Gastroesophageal sphincter (tissue), 4 donors: ENCODE measurements around the gene VWA5B2. TPM values are rescaled to one million over a fixed set of nuclear protein-coding genes. Genes with fewer than 3 reads are reported as not detected.

Experiments used
- ATAC-seq: fragments of 150-250 bp; one replicate; pipeline ENCODE4 v1.9.1; 2016; ENCODE audit warnings: mild to moderate bottlenecking, moderate library complexity
- H3K27ac ChIP-seq, 4 donors: fragments of 200-600 bp; sonication (generic) in 3 of 4; 1 replicate in 3 of 4; 2 replicates in 1 of 4; pipeline ENCODE4 v1.5.1; 2016 to 2019
- H3K27me3 ChIP-seq: fragments of 200-600 bp; sonication (generic); one replicate; pipeline ENCODE4 v1.5.1; 2019
- H3K36me3 ChIP-seq, 2 donors: fragments of 200-600 bp; sonication (generic); one replicate each; pipeline ENCODE4 v1.5.1; 2019; ENCODE audit warnings: control low read depth in 1 of 2
- H3K4me1 ChIP-seq, 3 donors: fragments of 200-600 bp; sonication (generic); 1 replicate in 2 of 3; 2 replicates in 1 of 3; pipeline ENCODE4 v1.5.1; 2016 to 2019; ENCODE audit warnings: control low read depth in 2 of 3
- H3K4me3 ChIP-seq, 2 donors: fragments of 200-600 bp; sonication (generic); one replicate each; pipeline ENCODE4 v1.5.1; 2019; ENCODE audit warnings: mild to moderate bottlenecking in 1 of 2, moderate library complexity in 1 of 2
- H3K9me3 ChIP-seq, 3 donors: fragments of 200-600 bp; sonication (generic); one replicate each; pipeline ENCODE4 v1.5.1; 2017 to 2019; ENCODE audit warnings: control low read depth in 2 of 3
- CTCF ChIP-seq, 4 experiments: fragments of 200-600 bp in 2 of 4; fragments of 450-650 bp in 2 of 4; sonication (generic) in 1 of 4; IDR thresholded peaks; one replicate each; pipeline ENCODE4 v1.5.1; 2017 to 2019; ENCODE audit warnings: antibody characterized with exemption in 4 of 4, mild to moderate bottlenecking in 2 of 4, moderate library complexity in 2 of 4
- EP300 ChIP-seq: sonication (generic); formaldehyde crosslinking; IDR thresholded peaks from one replicate; pipeline ENCODE4 v1.6.1; 2017; ENCODE audit warnings: antibody characterized with exemption, mild to moderate bottlenecking
- POLR2A ChIP-seq, 2 donors: fragments of 450-650 bp; IDR thresholded peaks; one replicate each; pipeline ENCODE4 v1.6.1; 2017; ENCODE audit warnings: antibody characterized with exemption in 2 of 2, mild to moderate bottlenecking in 2 of 2, moderate library complexity in 1 of 2
- POLR2AphosphoS5 ChIP-seq: sonication (generic); formaldehyde crosslinking; IDR thresholded peaks from one replicate; pipeline ENCODE4 v1.6.1; 2017; ENCODE audit warnings: antibody characterized with exemption
- WGBS, 2 donors: methylation state at CpG; one replicate each; pipeline ENCODE4 v1.1.5; 2018; ENCODE audit warnings: low coverage in 1 of 2; 5-methylcytosine and 5-hydroxymethylcytosine counted together
- total RNA-seq, 4 donors: library from RNA; depleted of rRNA; stranded (reverse); fragments of >200 nt; gene quantifications; one replicate each; pipeline ENCODE4 v1.1.0, GENCODE V29; 2016

The VWA5B2 gene
- total RNA-seq, 4 donors from 2014 or later = 0.10 to 0.54 TPM; not detected in 2

GRCh38 chr3:184240384-184241140 is 11.2 kb downstream of the VWA5B2 start:
- Histone ChIP-seq H3K27me3 (peaks cover 57% of the 10 kb centered on the region), H3K4me1 (peaks cover 0 to 10% (median 6%) of the 10 kb centered on the region in 3 donors), H3K9me3 (no peaks in the 10 kb centered on the region), H3K27ac (no peak overlapping the region), H3K36me3 (peaks cover 0 to 42% of the 10 kb centered on the region in 2 donors), H3K4me3 (no peak overlapping the region)
- TF ChIP-seq POLR2AphosphoS5 (no peak), CTCF (IDR thresholded peaks at IDR 0.05) (no peak), EP300 (no peak)
- no peak for ATAC-seq
- WGBS, 2 donors = no CpG with 5 or more reads among the region's 4 CpGs

- Histone ChIP-seq H3K27me3 (peaks cover 53% of the 10 kb centered on the region), H3K4me1 (peaks cover 0 to 10% (median 6%) of the 10 kb centered on the region in 3 donors), H3K27ac (no peak overlapping the region), H3K9me3 (no peaks in the 10 kb centered on the region), H3K4me3 (no peak overlapping the region), H3K36me3 (peaks cover 0 to 47% of the 10 kb centered on the region in 2 donors)
- TF ChIP-seq POLR2AphosphoS5 = no peak
- no peak for TF ChIP-seq EP300
- no peak for TF ChIP-seq POLR2A (IDR thresholded peaks at IDR 0.05)
- TF ChIP-seq CTCF (IDR thresholded peaks at IDR 0.05) = no peak
- no peak for ATAC-seq
- WGBS, 2 donors = 20% methylated on average over 1 of the region's 17 CpGs; no CpG with 5 or more reads in 1 of the 2 donors
Measured at GRCh38 chr3:184241141-184241446, 11.7 kb downstream of the VWA5B2 start.

DNA sequence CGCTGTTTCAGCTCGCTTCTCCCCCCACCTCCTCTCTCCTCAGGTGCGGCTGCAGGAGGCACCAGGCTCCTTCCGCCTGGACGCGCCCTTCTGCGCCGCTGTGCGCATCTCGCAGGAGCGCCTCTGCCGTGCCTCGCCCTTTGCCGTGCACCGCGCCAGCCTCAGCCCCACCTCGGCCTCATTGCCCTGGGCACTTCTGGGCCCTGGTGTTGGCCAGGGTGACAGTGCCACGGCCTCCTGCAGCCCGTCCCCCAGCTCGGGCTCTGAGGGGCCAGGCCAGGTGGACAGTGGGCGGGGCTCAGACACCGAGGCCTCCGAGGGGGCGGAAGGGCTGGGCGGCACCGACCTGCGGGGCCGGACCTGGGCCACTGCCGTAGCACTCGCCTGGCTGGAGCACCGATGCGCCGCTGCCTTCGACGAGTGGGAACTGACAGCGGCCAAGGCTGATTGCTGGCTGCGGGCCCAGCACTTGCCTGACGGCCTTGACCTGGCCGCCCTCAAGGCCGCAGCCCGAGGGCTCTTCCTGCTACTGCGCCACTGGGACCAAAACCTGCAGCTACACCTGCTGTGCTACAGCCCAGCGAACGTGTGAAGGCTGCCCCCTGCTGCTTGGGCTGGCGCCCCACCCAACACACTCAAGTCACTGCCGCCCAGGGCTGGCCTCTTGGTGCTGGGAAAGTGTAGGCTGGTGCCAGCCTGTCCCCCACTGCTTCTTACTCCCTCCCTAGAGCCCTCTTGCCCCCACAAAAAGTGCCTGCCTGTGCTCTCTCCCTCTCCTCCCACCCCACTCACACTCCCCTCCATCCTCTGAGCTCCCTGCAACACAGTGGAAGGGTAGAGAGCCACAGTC is 12.3 kb downstream of the VWA5B2 start:
- Histone ChIP-seq H3K36me3 (peaks cover 0 to 47% of the 10 kb centered on the region in 2 donors), H3K9me3 (no peaks in the 10 kb centered on the region), H3K4me1 (peaks cover 0 to 10% (median 6%) of the 10 kb centered on the region in 3 donors), H3K4me3 (no peak overlapping the region), H3K27me3 (peaks cover 47% of the 10 kb centered on the region), H3K27ac (no peak overlapping the region)
- WGBS, 2 donors = 15% methylated on average over 4 of the region's 46 CpGs; no CpG with 5 or more reads in 1 of the 2 donors
- ATAC-seq = peak; percentile 50
- TF ChIP-seq POLR2AphosphoS5 (no peak), EP300 (no peak), CTCF (IDR thresholded peaks at IDR 0.05) (peak in 3 of 4 experiments; percentile 28 to 62 (median 46)), POLR2A (IDR thresholded peaks at IDR 0.05) (no peak)

GRCh38 chr3:184242297-184242685 is 12.9 kb downstream of the VWA5B2 start:
- TF ChIP-seq POLR2AphosphoS5 = no peak
- TF ChIP-seq POLR2A (IDR thresholded peaks at IDR 0.05) = no peak
- no peak for TF ChIP-seq CTCF (IDR thresholded peaks at IDR 0.05)
- TF ChIP-seq EP300 = no peak
- H3K4me1 ChIP-seq = peaks cover 0 to 16% (median 6%) of the 10 kb centered on the region in 3 donors
- no peak overlapping the region for H3K27ac ChIP-seq
- H3K27me3 ChIP-seq = peaks cover 42% of the 10 kb centered on the region
- no peak for ATAC-seq
- WGBS, 2 donors = 80% methylated on average over 1 of the region's 5 CpGs; no CpG with 5 or more reads in 1 of the 2 donors
- H3K4me3 ChIP-seq = no peak overlapping the region
- peaks cover 0 to 47% of the 10 kb centered on the region in 2 donors for H3K36me3 ChIP-seq
- H3K9me3 ChIP-seq = no peaks in the 10 kb centered on the region
